Vein endothelial cell (primary cell): ENCODE results near the gene EIF4EBP3. TPM values are rescaled to one million over a fixed set of nuclear protein-coding genes. Genes with fewer than 3 reads are reported as not detected.

Experiments
- small RNA-seq: library from RNA; depleted of rRNA; stranded (forward); fragments of <200 nt; gene quantifications from one replicate; pipeline ENCODE3, GENCODE V24; 2012
- total RNA-seq: library from RNA; depleted of rRNA; stranded (reverse); fragments of >200 nt; gene quantifications from 2 replicates; pipeline ENCODE4 v1.2.3, GENCODE V29; 2012

EIF4EBP3 gene
- total RNA-seq: 0.38 and 1.3 TPM in 2 replicates

GRCh38 chr5:140547508-140548299 lies at the start of gene EIF4EBP3:
EIF4EBP3 (plus strand) TSS chr5:140547662; CDS start chr5:140547738, 76 bp downstream.

GRCh38 chr5:140557136-140557805 lies 9.8 kb downstream of the EIF4EBP3 start, which contains the start of gene SRA1:
SRA1 (minus strand) TSS chr5:140557473; CDS start chr5:140557452, 21 bp downstream.

DNA sequence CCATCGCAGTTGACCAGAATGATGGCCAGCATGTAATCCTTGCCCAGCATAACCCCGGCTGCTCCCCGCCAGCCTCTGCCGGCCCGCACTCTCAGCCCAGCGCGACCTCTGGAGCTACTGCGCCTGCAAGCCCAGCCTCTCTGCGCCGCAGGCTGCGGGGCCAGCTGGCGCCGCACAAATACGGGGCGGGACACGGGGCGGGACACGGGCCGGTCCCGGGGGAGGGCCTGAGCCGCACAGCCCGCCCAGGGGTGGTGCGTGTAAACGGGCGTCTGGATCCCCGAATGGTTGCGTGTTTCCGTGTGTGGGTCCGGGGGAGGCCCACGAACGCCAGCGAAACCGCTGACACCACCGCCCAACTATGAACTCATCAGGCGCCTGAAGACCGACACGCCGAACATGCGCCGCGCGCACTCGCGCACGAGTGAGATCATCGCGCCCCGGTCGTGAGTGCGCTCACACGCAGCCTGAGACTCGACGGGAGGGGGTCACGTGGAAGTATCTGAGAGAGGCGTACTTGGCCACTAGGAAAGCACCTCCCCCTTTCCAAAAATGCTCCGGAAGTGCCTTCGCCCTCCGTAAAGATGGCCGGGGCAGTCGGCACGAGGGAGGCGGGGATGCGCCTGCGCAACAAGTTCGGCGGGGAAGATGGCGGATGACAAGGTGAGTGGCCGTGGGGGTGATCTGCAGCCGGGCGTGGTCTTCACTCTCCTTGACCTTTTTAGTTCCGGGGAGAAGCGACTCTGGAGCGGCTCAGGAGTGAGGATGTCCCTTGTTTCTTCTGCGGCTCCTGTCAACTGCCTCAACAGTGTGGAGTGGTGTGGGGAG lies 16.9 kb downstream of the EIF4EBP3 start, which contains the start of the genes APBB3 and SLC35A4:
Gene APBB3, minus strand, starts transcription at position 403 of the 828 bp plus-strand sequence. Its CDS starts 353 bp downstream, at position 50.
Gene SLC35A4, plus strand, starts transcription at position 633 of the 828 bp plus-strand sequence. CDS start 2,342 bp downstream, outside the sequence.

Small RNAs within 50 kb of the gene (small RNA-seq; reads per million reads assigned to genes)
- not detected for gene RF00279
- gene RF00443: not detected

Other genes starting within 250 kb of the EIF4EBP3 start
- gene PFDN1, start 244.6 kb upstream of the EIF4EBP3 start, total RNA-seq: 137 and 155 TPM in 2 replicates
- gene HBEGF, start 201.1 kb upstream of the EIF4EBP3 start, total RNA-seq: 30.1 and 43.6 TPM in 2 replicates
- gene SLC4A9, start 187.5 kb upstream of the EIF4EBP3 start, total RNA-seq: not detected in 2 replicates
- gene ANKHD1, start 145.8 kb upstream of the EIF4EBP3 start, total RNA-seq: 74.1 and 79.5 TPM in 2 replicates
- 21.2 and 23.5 TPM in 2 replicates for gene SRA1, start 9.8 kb downstream of the EIF4EBP3 start, total RNA-seq
- gene APBB3, start 16.9 kb downstream of the EIF4EBP3 start, total RNA-seq: 7.3 and 9.5 TPM in 2 replicates
- gene SLC35A4, start 17.2 kb downstream of the EIF4EBP3 start, total RNA-seq: 24.8 and 30.7 TPM in 2 replicates
- 0.57 TPM in 1 of 2 replicates, not detected in the other for gene CD14, start 85.5 kb downstream of the EIF4EBP3 start, total RNA-seq
- gene TMCO6, start 91.8 kb downstream of the EIF4EBP3 start, total RNA-seq: 9.8 and 20.6 TPM in 2 replicates
- 24.4 and 30.4 TPM in 2 replicates for gene NDUFA2, start 100.0 kb downstream of the EIF4EBP3 start, total RNA-seq
- gene IK, start 100.2 kb downstream of the EIF4EBP3 start, total RNA-seq: 72.5 and 85.6 TPM in 2 replicates
- gene WDR55, start 117.2 kb downstream of the EIF4EBP3 start, total RNA-seq: 28.4 and 28.8 TPM in 2 replicates
- gene DND1, start 125.9 kb downstream of the EIF4EBP3 start, total RNA-seq: 0.38 TPM in 1 of 2 replicates, not detected in the other
- gene HARS1, start 143.7 kb downstream of the EIF4EBP3 start, total RNA-seq: 48.7 and 60.9 TPM in 2 replicates
- 31.7 and 39.1 TPM in 2 replicates for gene HARS2, start 143.8 kb downstream of the EIF4EBP3 start, total RNA-seq
- 25.2 and 32.4 TPM in 2 replicates for gene ZMAT2, start 152.8 kb downstream of the EIF4EBP3 start, total RNA-seq
- gene PCDHA1, start 238.5 kb downstream of the EIF4EBP3 start, total RNA-seq: not detected in 2 replicates
- gene PCDHA2, start 247.2 kb downstream of the EIF4EBP3 start, total RNA-seq: under 0.01 TPM in 1 of 2 replicates, not detected in the other